Measurements from ENCODE around the gene FAM98B.

FAM98B gene

DNA sequence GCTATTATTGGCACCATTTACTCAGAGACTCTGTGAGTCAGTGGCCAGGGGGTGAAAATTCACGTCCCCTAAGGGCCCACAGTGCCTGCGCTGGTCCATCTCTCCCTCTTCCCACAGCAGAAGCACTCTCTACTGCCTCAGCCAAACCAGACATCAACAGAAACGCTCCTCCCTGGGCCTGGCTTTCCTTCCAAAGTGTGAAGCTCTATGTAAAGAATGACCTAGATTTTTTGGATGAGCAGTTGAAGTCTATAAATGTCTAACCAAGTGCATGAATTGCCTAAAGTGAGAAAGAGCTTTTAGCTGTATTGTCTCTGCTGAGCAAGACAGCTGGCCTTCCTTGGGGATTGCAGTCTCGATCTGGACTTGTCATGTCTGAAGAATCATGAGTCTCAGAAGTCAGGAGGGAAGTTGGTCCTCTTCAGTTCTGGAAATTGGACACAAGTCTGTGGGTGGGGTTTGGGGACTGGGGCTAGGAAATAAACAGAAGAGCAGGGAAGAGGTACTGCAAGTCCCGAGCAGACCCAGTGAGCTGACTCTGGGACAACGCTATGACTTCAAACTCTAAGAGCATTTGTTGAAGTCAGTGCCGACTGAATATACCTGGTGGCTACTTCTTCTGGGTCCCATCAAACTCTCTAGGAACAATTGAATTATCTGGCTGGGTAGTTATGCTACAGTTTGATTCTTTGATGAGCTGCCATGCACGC, 81.7 kb downstream of the FAM98B start:
- no peak overlapping the region for H3K4me2 ChIP-seq (ENCODE audit: low read length)
- H3K27me3 ChIP-seq (ENCODE audit: control insufficient read depth, insufficient read depth, low read length): no peaks in the 10 kb centered on the region
- peaks cover 2% of the 10 kb centered on the region for H3K4me1 ChIP-seq
- H2AFZ ChIP-seq: no peak overlapping the region
- TF ChIP-seq, protein P1, sequence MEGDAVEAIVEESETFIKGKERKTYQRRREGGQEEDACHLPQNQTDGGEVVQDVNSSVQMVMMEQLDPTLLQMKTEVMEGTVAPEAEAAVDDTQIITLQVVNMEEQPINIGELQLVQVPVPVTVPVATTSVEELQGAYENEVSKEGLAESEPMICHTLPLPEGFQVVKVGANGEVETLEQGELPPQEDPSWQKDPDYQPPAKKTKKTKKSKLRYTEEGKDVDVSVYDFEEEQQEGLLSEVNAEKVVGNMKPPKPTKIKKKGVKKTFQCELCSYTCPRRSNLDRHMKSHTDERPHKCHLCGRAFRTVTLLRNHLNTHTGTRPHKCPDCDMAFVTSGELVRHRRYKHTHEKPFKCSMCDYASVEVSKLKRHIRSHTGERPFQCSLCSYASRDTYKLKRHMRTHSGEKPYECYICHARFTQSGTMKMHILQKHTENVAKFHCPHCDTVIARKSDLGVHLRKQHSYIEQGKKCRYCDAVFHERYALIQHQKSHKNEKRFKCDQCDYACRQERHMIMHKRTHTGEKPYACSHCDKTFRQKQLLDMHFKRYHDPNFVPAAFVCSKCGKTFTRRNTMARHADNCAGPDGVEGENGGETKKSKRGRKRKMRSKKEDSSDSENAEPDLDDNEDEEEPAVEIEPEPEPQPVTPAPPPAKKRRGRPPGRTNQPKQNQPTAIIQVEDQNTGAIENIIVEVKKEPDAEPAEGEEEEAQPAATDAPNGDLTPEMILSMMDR (IDR thresholded peaks at IDR 0.05): no peak
- H3K79me2 ChIP-seq: no peaks in the 10 kb centered on the region
- no peaks in the 10 kb centered on the region for H3K9me3 ChIP-seq (ENCODE audit: control insufficient read depth, low read length)
- H3K4me3 ChIP-seq (ENCODE audit: low read depth, low read length): no peak overlapping the region
- H3K9ac ChIP-seq: no peak overlapping the region
- H3K27ac ChIP-seq: no peak overlapping the region
- no peaks in the 10 kb centered on the region for H3K36me3 ChIP-seq (ENCODE audit: control insufficient read depth, insufficient read depth, low read length)

DNA sequence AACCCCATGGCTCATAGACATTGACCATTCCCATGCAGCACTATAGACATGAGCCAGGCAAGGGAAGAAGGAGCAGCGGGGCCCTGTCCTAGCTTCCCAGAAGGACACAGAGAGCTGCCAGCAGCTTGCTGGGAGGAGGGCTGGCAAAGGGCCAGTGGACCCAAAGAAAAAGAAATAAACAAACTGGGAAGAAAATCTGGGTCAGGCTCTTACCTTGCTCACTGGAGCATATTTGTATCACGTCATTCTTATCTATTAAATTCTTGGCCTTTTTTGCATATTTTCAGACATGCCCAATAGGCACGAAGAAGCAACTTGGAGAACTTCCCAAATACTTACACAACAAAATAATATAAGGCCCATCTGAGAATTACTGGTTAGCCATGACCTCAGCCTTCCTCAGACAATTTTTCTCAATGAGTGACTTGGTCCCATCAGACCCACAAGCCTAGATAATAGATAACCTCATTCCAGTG, 82.3 kb downstream of the FAM98B start:
- TF ChIP-seq, protein P1 (IDR thresholded peaks at IDR 0.05): no peak
- H3K79me2 ChIP-seq: no peaks in the 10 kb centered on the region
- no peaks in the 10 kb centered on the region for H3K27me3 ChIP-seq (ENCODE audit: control insufficient read depth, insufficient read depth, low read length)
- H3K4me3 ChIP-seq (ENCODE audit: low read depth, low read length): no peak overlapping the region
- H3K9ac ChIP-seq: no peak overlapping the region
- no peak overlapping the region for H2AFZ ChIP-seq
- H3K27ac ChIP-seq: no peak overlapping the region
- no peaks in the 10 kb centered on the region for H3K9me3 ChIP-seq (ENCODE audit: control insufficient read depth, low read length)
- H3K4me1 ChIP-seq: peaks cover 2% of the 10 kb centered on the region
- no peak overlapping the region for H3K4me2 ChIP-seq (ENCODE audit: low read length)
- H3K36me3 ChIP-seq (ENCODE audit: control insufficient read depth, insufficient read depth, low read length): no peaks in the 10 kb centered on the region
